Calu3 (cell line): ENCODE measurements around the gene CNTNAP2. TPM values are rescaled to one million over a fixed set of nuclear protein-coding genes. Genes with fewer than 3 reads are reported as not detected.

Experiments used
- BruUV-seq: library from RNA; stranded (reverse); fragments of 400-500 nt; replicated peaks from 2 replicates; lab custom pipeline; 2021; lab: Mats Ljungman, UMichigan
- CTCF ChIA-PET: fragments of 300-600 bp; sonication (Branson Sonifier 250); formaldehyde crosslinking; loops from one replicate; lab custom pipeline; 2022; ENCODE audit warnings: antibody characterized with exemption; lab: Charles Lee
- DNase-seq: peaks from one replicate; pipeline ENCODE4 v3.0.0; 2022
- H3K27ac Mint-ChIP-seq: one replicate; pipeline ENCODE4 v1.8.0; 2022; ENCODE audit warnings: mixed read lengths; ENCODE audit not compliant: unreplicated experiment
- H3K27me3 Mint-ChIP-seq: one replicate; pipeline ENCODE4 v1.8.0; 2022; ENCODE audit warnings: mixed read lengths; ENCODE audit not compliant: unreplicated experiment
- H3K36me3 Mint-ChIP-seq: one replicate; pipeline ENCODE4 v1.8.0; 2022; ENCODE audit warnings: mild to moderate bottlenecking, moderate library complexity, mixed read lengths; ENCODE audit not compliant: insufficient read depth, unreplicated experiment
- H3K4me1 Mint-ChIP-seq: one replicate; pipeline ENCODE4 v1.8.0; 2022; ENCODE audit warnings: mild to moderate bottlenecking, low read depth, mixed read lengths; ENCODE audit not compliant: unreplicated experiment
- H3K4me3 Mint-ChIP-seq: one replicate; pipeline ENCODE4 v1.8.0; 2022; ENCODE audit warnings: mild to moderate bottlenecking, low read depth, moderate library complexity, mixed read lengths; ENCODE audit not compliant: unreplicated experiment
- H3K9me3 Mint-ChIP-seq: one replicate; pipeline ENCODE4 v1.8.0; 2022; ENCODE audit warnings: low read depth, mixed read lengths; ENCODE audit not compliant: unreplicated experiment
- intact Hi-C: fragments of 100-400 bp; cut with micrococcal nuclease; formaldehyde crosslinking; loops from one replicate; pipeline ENCODE4 v1.10.0; 2022; ENCODE audit not compliant: unreplicated experiment
- total RNA-seq: library from RNA; stranded (reverse); gene quantifications from 2 replicates; pipeline ENCODE4 v1.2.3, GENCODE V29; 2022
- TF ChIP-seq, protein P1 (sequence below): fragments of 200-600 bp; IDR thresholded peaks from one replicate; pipeline ENCODE4 v1.8.0; 2022; ENCODE audit warnings: antibody characterized with exemption; ENCODE audit not compliant: unreplicated experiment

Gene CNTNAP2
- total RNA-seq, 1 experiment from 2014 or later, result 1.1 TPM

DNA sequence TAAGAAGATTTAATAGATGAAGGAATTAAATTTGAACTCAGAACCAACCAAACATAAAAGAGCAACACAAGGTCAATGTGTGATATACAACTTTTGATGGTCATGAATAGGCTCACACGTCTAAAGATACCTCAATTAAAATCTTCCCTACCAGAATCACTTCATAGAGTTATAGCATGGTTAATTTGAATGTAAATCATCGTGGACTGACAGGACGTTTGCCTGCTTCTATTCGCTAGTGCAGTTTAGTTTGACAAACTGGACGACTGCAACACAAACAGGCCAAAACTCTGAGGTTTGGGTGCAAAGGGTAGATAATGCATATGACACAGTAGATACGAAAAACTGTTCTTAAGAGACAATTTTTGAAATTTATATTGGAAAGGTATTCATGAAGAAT lies 32.5 kb upstream of the CNTNAP2 start:
- Mint-ChIP-seq H3K36me3 (no peaks in the 10 kb centered on the region), H3K4me1 (no peaks in the 10 kb centered on the region), H3K9me3 (peaks cover 7% of the 10 kb centered on the region), H3K27ac (no peak overlapping the region), H3K27me3 (no peaks in the 10 kb centered on the region), H3K4me3 (no peak overlapping the region)
- no TSS peak for BruUV-seq
- DNase-seq, result no peak
- CTCF ChIA-PET, result no interaction called here
- intact Hi-C loops, result no loop called here
- TF ChIP-seq, protein P1, sequence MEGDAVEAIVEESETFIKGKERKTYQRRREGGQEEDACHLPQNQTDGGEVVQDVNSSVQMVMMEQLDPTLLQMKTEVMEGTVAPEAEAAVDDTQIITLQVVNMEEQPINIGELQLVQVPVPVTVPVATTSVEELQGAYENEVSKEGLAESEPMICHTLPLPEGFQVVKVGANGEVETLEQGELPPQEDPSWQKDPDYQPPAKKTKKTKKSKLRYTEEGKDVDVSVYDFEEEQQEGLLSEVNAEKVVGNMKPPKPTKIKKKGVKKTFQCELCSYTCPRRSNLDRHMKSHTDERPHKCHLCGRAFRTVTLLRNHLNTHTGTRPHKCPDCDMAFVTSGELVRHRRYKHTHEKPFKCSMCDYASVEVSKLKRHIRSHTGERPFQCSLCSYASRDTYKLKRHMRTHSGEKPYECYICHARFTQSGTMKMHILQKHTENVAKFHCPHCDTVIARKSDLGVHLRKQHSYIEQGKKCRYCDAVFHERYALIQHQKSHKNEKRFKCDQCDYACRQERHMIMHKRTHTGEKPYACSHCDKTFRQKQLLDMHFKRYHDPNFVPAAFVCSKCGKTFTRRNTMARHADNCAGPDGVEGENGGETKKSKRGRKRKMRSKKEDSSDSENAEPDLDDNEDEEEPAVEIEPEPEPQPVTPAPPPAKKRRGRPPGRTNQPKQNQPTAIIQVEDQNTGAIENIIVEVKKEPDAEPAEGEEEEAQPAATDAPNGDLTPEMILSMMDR, result no peak

DNA sequence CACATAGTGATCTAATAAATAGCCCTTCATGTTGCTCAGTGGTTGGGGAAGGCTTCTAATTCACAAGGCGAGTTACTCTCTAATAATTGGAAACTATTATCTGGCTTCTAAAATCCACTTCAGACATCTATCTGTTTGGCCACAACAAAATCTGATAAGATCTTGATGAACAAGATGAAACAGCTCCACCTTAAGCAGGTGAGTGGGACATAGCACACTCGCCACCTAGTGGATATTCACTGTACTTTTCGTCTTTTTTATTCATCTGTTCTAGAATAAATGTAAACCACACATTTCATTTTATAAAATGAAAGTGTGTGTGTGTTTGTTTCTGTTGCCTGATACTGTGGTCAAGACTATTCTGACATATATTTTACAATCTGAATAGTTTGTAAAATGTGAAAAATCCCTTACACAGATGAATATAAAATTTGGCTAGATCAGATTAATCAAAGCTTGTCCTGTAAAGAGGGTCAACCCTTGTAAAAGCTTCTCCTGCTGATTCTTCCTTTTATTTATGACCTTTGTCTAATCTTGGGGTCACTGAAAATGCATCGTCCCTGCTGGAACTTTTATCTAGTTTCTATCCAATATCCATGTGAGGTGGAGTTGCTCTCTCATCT lies 26.5 kb upstream of the CNTNAP2 start:
- intact Hi-C loops, result loop anchor here (1.0 kb wide), 1 partner anchor 1053 kb away; no protein-coding TSS in a partner anchor
- TF ChIP-seq, protein P1, result peak; percentile 42
- no peak overlapping the region for H3K27ac Mint-ChIP-seq
- CTCF ChIA-PET, result interaction anchor here (0.6 kb wide), 1 partner anchor 1627 kb away, joined by 3 read pairs; no protein-coding TSS in a partner anchor
- no TSS peak for BruUV-seq
- H3K4me1 Mint-ChIP-seq, result no peaks in the 10 kb centered on the region
- H3K9me3 Mint-ChIP-seq, result peaks cover 4% of the 10 kb centered on the region
- H3K4me3 Mint-ChIP-seq, result no peak overlapping the region
- no peaks in the 10 kb centered on the region for H3K27me3 Mint-ChIP-seq
- no peaks in the 10 kb centered on the region for H3K36me3 Mint-ChIP-seq
- DNase-seq, result peak; percentile 1

DNA sequence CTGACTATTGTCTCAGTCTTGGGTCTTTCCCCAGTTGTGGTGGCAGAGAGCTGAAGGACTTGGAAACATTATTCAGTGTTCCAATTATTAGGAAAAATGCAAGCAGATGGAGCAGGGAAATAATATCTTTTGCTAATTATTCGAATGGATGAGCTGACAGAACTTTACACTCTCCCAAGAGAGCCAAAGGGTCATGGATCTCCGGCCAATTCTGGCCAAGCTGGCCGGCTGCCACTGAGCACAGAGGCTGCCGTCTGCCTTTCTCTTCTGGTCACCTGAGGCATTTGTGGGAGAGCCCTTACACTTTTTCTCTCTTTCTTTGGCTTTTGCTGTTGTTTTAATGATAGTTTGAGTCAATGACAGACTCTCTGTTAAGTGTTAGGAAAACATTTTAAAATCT lies 22.2 kb upstream of the CNTNAP2 start:
- DNase-seq, result no peak
- CTCF ChIA-PET, result no interaction called here
- no TSS peak for BruUV-seq
- no peak overlapping the region for H3K27ac Mint-ChIP-seq
- H3K4me3 Mint-ChIP-seq, result no peak overlapping the region
- H3K9me3 Mint-ChIP-seq, result peaks cover 6% of the 10 kb centered on the region
- intact Hi-C loops, result no loop called here
- no peaks in the 10 kb centered on the region for H3K4me1 Mint-ChIP-seq
- H3K27me3 Mint-ChIP-seq, result no peaks in the 10 kb centered on the region
- no peaks in the 10 kb centered on the region for H3K36me3 Mint-ChIP-seq
- TF ChIP-seq, protein P1, result no peak

DNA sequence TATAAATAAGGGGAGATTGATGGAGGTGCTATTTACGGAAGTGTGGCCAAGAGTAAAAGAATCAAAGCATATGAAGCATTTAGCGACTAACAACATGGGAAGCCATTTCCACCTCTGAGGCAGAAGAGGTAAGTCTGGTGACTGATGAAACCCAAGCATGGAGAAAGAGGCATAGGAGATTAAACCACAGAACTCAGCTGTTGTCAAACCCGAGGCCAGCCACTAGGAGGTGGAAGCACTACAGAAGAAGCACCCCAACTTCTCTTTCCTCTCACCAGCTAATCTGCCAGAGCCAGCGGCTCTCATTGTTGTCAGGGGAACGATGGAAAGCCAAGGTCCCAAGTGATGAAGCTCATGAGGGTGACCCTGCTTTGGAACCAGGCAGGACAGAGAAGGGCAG lies 19.6 kb upstream of the CNTNAP2 start:
- Mint-ChIP-seq H3K4me1 (no peaks in the 10 kb centered on the region), H3K36me3 (no peaks in the 10 kb centered on the region), H3K27me3 (no peaks in the 10 kb centered on the region), H3K9me3 (peaks cover 6% of the 10 kb centered on the region), H3K27ac (no peak overlapping the region), H3K4me3 (no peak overlapping the region)
- intact Hi-C loops, result no loop called here
- no peak for DNase-seq
- CTCF ChIA-PET, result no interaction called here
- BruUV-seq, result no TSS peak
- TF ChIP-seq, protein P1, result no peak
